ENCODE results near the gene NFASC.

NFASC gene

GRCh38 chr1:204967451-204967850 lies 96.8 kb downstream of the NFASC start:
- Histone ChIP-seq H3K4me3 (no peak overlapping the region), H3K9me3 (ENCODE audit: low read depth, low read length) (no peaks in the 10 kb centered on the region), H3K27ac (no peak overlapping the region), H3K9ac (ENCODE audit: insufficient read length) (no peak overlapping the region), H3K36me3 (ENCODE audit: insufficient read depth, low read length) (no peaks in the 10 kb centered on the region)
- no peak for TF ChIP-seq POLR2AphosphoS5 (IDR thresholded peaks at IDR 0.05; ENCODE audit: borderline replicate concordance, low read depth, low read length)
- TF ChIP-seq EZH2 (IDR thresholded peaks at IDR 0.05): no peak
- TF ChIP-seq FOXP2 (optimal IDR thresholded peaks at IDR 0.05; ENCODE audit: control extremely low read depth, extremely low read length, insufficient read depth): no peak
- DNase-seq (ENCODE audit: low read depth, low spot score): no peak

- Histone ChIP-seq H3K36me3 (ENCODE audit: insufficient read depth, low read length) (no peaks in the 10 kb centered on the region), H3K27ac (no peak overlapping the region), H3K9ac (ENCODE audit: insufficient read length) (no peak overlapping the region), H3K4me3 (no peak overlapping the region), H3K9me3 (ENCODE audit: low read depth, low read length) (no peaks in the 10 kb centered on the region)
- TF ChIP-seq FOXP2 (optimal IDR thresholded peaks at IDR 0.05; ENCODE audit: control extremely low read depth, extremely low read length, insufficient read depth): no peak
- DNase-seq (ENCODE audit: low read depth, low spot score): no peak
These were observed 97.5 kb downstream of the NFASC start for GRCh38 chr1:204968135-204968534.

GRCh38 chr1:204968951-204969350 lies 98.3 kb downstream of the NFASC start:
- TF ChIP-seq POLR2AphosphoS5 (IDR thresholded peaks at IDR 0.05; ENCODE audit: borderline replicate concordance, low read depth, low read length): no peak
- TF ChIP-seq FOXP2 (optimal IDR thresholded peaks at IDR 0.05; ENCODE audit: control extremely low read depth, extremely low read length, insufficient read depth): no peak
- TF ChIP-seq EZH2 (IDR thresholded peaks at IDR 0.05): no peak
- H3K27ac ChIP-seq: no peak overlapping the region
- H3K36me3 ChIP-seq (ENCODE audit: insufficient read depth, low read length): no peaks in the 10 kb centered on the region
- DNase-seq (ENCODE audit: low read depth, low spot score): no peak
- no peak overlapping the region for H3K4me3 ChIP-seq
- no peak overlapping the region for H3K9ac ChIP-seq (ENCODE audit: insufficient read length)
- no peaks in the 10 kb centered on the region for H3K9me3 ChIP-seq (ENCODE audit: low read depth, low read length)

GRCh38 chr1:204970937-204971336 lies 100.3 kb downstream of the NFASC start:
- Histone ChIP-seq H3K36me3 (ENCODE audit: insufficient read depth, low read length) (no peaks in the 10 kb centered on the region), H3K4me3 (no peak overlapping the region), H3K27ac (no peak overlapping the region), H3K9ac (ENCODE audit: insufficient read length) (no peak overlapping the region), H3K9me3 (ENCODE audit: low read depth, low read length) (no peaks in the 10 kb centered on the region)
- no peak for TF ChIP-seq FOXP2 (optimal IDR thresholded peaks at IDR 0.05; ENCODE audit: control extremely low read depth, extremely low read length, insufficient read depth)
- no peak for TF ChIP-seq POLR2AphosphoS5 (IDR thresholded peaks at IDR 0.05; ENCODE audit: borderline replicate concordance, low read depth, low read length)
- no peak for TF ChIP-seq EZH2 (IDR thresholded peaks at IDR 0.05)
- no peak for DNase-seq (ENCODE audit: low read depth, low spot score)

- no peaks in the 10 kb centered on the region for H3K36me3 ChIP-seq (ENCODE audit: insufficient read depth, low read length)
- no peak overlapping the region for H3K9ac ChIP-seq (ENCODE audit: insufficient read length)
- DNase-seq (ENCODE audit: low read depth, low spot score): no peak
- no peak overlapping the region for H3K4me3 ChIP-seq
- TF ChIP-seq EZH2 (IDR thresholded peaks at IDR 0.05): no peak
- no peak for TF ChIP-seq FOXP2 (optimal IDR thresholded peaks at IDR 0.05; ENCODE audit: control extremely low read depth, extremely low read length, insufficient read depth)
- TF ChIP-seq POLR2AphosphoS5 (IDR thresholded peaks at IDR 0.05; ENCODE audit: borderline replicate concordance, low read depth, low read length): no peak
- H3K27ac ChIP-seq: no peak overlapping the region
- no peaks in the 10 kb centered on the region for H3K9me3 ChIP-seq (ENCODE audit: low read depth, low read length)
These were observed 101.1 kb downstream of the NFASC start for GRCh38 chr1:204971517-204972336.

- DNase-seq (ENCODE audit: low read depth, low spot score): no peak
- TF ChIP-seq EZH2 (IDR thresholded peaks at IDR 0.05) (no peak), POLR2AphosphoS5 (IDR thresholded peaks at IDR 0.05; ENCODE audit: borderline replicate concordance, low read depth, low read length) (no peak), FOXP2 (optimal IDR thresholded peaks at IDR 0.05; ENCODE audit: control extremely low read depth, extremely low read length, insufficient read depth) (no peak)
- H3K9ac ChIP-seq (ENCODE audit: insufficient read length): no peak overlapping the region
- H3K4me3 ChIP-seq: no peak overlapping the region
- H3K27ac ChIP-seq: no peak overlapping the region
- no peaks in the 10 kb centered on the region for H3K36me3 ChIP-seq (ENCODE audit: insufficient read depth, low read length)
- H3K9me3 ChIP-seq (ENCODE audit: low read depth, low read length): no peaks in the 10 kb centered on the region
These were observed 101.8 kb downstream of the NFASC start for GRCh38 chr1:204972426-204972825.

GRCh38 chr1:204973449-204973848 lies 102.8 kb downstream of the NFASC start:
- Histone ChIP-seq H3K9ac (ENCODE audit: insufficient read length) (no peak overlapping the region), H3K9me3 (ENCODE audit: low read depth, low read length) (no peaks in the 10 kb centered on the region), H3K36me3 (ENCODE audit: insufficient read depth, low read length) (no peaks in the 10 kb centered on the region), H3K4me3 (no peak overlapping the region), H3K27ac (no peak overlapping the region)
- no peak for DNase-seq (ENCODE audit: low read depth, low spot score)
- TF ChIP-seq POLR2AphosphoS5 (IDR thresholded peaks at IDR 0.05; ENCODE audit: borderline replicate concordance, low read depth, low read length) (no peak), EZH2 (IDR thresholded peaks at IDR 0.05) (no peak), FOXP2 (optimal IDR thresholded peaks at IDR 0.05; ENCODE audit: control extremely low read depth, extremely low read length, insufficient read depth) (no peak)

GRCh38 chr1:204974327-204974726 lies 103.7 kb downstream of the NFASC start:
- no peak overlapping the region for H3K9ac ChIP-seq (ENCODE audit: insufficient read length)
- H3K27ac ChIP-seq: no peak overlapping the region
- TF ChIP-seq POLR2AphosphoS5 (IDR thresholded peaks at IDR 0.05; ENCODE audit: borderline replicate concordance, low read depth, low read length) (no peak), EZH2 (IDR thresholded peaks at IDR 0.05) (no peak), FOXP2 (optimal IDR thresholded peaks at IDR 0.05; ENCODE audit: control extremely low read depth, extremely low read length, insufficient read depth) (no peak)
- H3K4me3 ChIP-seq: no peak overlapping the region
- DNase-seq (ENCODE audit: low read depth, low spot score): no peak
- H3K9me3 ChIP-seq (ENCODE audit: low read depth, low read length): no peaks in the 10 kb centered on the region
- H3K36me3 ChIP-seq (ENCODE audit: insufficient read depth, low read length): no peaks in the 10 kb centered on the region

GRCh38 chr1:204975021-204975420 lies 104.4 kb downstream of the NFASC start:
- Histone ChIP-seq H3K36me3 (ENCODE audit: insufficient read depth, low read length) (no peaks in the 10 kb centered on the region), H3K9me3 (ENCODE audit: low read depth, low read length) (no peaks in the 10 kb centered on the region), H3K4me3 (no peak overlapping the region), H3K9ac (ENCODE audit: insufficient read length) (no peak overlapping the region), H3K27ac (no peak overlapping the region)
- no peak for DNase-seq (ENCODE audit: low read depth, low spot score)
- TF ChIP-seq EZH2 (IDR thresholded peaks at IDR 0.05) (no peak), POLR2AphosphoS5 (IDR thresholded peaks at IDR 0.05; ENCODE audit: borderline replicate concordance, low read depth, low read length) (no peak), FOXP2 (optimal IDR thresholded peaks at IDR 0.05; ENCODE audit: control extremely low read depth, extremely low read length, insufficient read depth) (no peak)
